BE2C (cell line): ENCODE data around the gene GPR107.

Experiments used
- DNase-seq: peaks from one replicate; pipeline ENCODE4 v3.0.0-alpha.2; 2020
- H3K27me3 ChIP-seq: fragments of 250-450 bp; sonication (Bioruptor Pico); 2 replicates; pipeline ENCODE4 v1.5.1; 2020; ENCODE audit warnings: mild to moderate bottlenecking
- H3K36me3 ChIP-seq: fragments of 250-450 bp; sonication (Bioruptor Pico); 2 replicates; pipeline ENCODE4 v1.5.1; 2020; ENCODE audit warnings: mild to moderate bottlenecking
- H3K4me1 ChIP-seq: fragments of 250-450 bp; sonication (Bioruptor Pico); 2 replicates; pipeline ENCODE4 v1.5.1; 2020
- H3K4me3 ChIP-seq: 2 replicates; pipeline ENCODE4 v1.5.1; 2011; ENCODE audit warnings: low read depth, low read length
- H3K9me3 ChIP-seq: fragments of 250-450 bp; sonication (Bioruptor Pico); 2 replicates; pipeline ENCODE4 v1.5.1; 2020
- CTCF ChIP-seq: IDR thresholded peaks from 2 replicates; pipeline ENCODE4 v1.5.1; 2012; ENCODE audit warnings: mild to moderate bottlenecking, low read depth, low read length

The GPR107 gene

DNA sequence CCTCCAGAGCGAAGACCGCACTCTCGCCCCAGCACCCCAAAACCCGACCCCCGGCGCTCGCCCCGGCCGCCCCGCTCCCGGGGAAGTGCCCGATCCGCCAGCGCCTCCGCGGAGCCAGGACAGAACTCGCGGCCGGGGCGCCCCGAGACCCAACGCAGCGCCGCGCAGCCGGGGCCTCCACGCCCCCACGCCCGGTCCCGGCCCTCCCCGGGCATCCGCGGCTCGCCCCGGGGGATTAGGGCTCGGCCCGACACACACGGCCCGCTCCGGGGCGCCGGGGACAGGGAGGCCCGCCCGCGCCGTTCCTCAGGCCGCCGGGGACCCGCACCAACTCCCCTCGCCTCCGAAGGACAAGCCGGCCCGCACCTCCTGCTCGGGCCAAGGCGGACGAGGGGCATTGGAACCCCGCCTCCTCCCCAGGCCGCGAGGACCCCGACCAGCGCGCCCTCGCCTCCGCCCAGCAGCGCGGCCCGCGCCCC is 11.3 kb upstream of the GPR107 start:
- peaks cover 4% of the 10 kb centered on the region for H3K4me1 ChIP-seq
- peak; percentile 42 for DNase-seq
- peaks cover 4% of the 10 kb centered on the region; the same call in 1 of the 2 replicates for H3K36me3 ChIP-seq
- no peak for TF ChIP-seq CTCF
- H3K4me3 ChIP-seq: peak overlapping the region; percentile 93
- no peaks in the 10 kb centered on the region for H3K27me3 ChIP-seq
- H3K9me3 ChIP-seq: no peaks in the 10 kb centered on the region

DNA sequence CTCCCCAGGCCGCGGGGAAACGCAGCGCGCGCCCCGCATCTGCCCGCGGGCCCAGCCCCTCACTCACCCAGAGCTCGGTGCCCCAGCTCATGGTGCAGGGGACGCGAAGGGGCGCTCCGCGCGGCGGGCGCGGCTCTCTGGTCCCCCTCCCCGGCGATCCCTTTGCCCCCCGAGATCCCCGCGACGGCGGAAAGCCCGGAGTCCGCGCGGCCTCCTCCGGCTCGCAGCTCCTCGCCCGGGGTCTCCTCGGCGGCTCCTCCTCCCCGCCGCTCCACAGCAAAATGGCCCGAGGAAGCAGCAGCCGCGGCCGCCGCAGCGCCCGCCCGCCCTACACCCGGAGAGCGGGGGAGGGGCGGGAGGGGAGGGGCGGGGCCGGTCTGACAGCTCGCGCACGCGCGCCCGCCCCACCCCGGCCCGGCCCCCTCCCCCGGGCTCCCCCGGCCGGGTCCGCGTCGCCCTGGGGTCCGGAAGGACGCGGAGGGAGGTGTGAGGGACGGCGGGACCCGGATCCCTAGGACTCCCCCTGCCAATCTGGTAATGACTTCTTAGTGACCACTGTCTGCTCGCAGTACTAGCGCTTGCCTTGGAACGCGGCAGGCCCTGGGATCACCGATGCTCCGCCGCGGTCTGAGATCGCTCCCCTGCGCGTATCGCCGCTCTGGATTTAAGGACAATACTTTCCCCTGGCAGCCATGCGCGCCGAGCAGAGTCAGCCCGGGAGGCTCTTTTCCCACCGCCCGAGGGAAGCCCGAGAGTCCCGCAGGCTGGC is 10.6 kb upstream of the GPR107 start, which contains the start of gene FNBP1:
FNBP1 (minus strand) TSS at position 305 of the 769 bp plus-strand sequence; CDS start at position 91, 214 bp downstream.
- Histone ChIP-seq H3K4me3 (peak within 1 kb of the TSS; percentile 93), H3K4me1 (peaks cover 4% of the 10 kb centered on the region), H3K9me3 (no peaks in the 10 kb centered on the region), H3K36me3 (peaks cover 4% of the 10 kb centered on the region; the same call in 1 of the 2 replicates), H3K27me3 (no peaks in the 10 kb centered on the region)
- peak; percentile 90 for DNase-seq
- no peak for TF ChIP-seq CTCF

DNA sequence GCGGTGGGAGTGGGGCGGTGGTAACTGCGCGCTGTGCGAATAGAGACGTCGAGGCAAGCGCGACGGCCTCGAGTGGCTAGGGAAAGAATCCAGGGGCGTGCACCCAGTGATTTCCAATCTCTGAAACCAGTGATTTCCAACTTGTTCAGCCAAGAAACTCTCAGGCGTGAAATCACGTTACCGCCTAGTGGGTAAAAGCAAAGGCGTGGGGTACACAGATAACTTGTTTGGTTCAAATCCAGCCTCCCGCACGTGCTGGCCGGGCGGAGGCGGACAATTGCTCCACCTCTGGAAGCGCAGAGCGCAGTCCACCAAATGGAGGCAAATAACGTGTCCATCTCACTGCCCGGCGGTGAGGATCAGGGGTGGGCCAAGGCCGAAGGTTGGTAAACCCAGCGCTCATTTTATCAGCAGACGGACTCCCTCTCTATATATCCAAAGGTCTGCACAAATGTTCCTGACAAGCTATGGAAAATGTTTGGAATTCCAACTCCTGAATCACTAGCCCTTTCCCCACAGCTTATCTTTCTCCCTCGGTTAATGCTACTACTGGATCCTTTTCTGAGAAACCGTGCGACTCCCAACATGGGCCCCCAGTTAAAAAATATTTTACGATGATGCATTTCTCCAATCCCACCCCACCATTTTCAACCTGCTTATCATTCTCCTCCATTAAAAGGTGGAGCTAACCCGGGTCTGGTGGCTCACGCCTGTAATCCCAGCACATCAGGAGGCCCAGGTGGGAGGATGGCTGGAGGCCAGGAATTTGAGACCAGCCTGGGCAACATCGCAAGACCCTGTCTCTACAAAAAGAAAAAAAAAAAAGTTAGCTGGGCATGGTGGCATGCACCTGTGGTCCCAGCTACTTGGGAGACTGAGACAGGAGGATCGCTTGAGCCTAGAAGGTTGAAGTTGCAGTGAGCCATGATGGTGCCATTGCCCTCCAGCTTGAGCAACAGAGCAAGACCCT is 9.8 kb upstream of the GPR107 start:
- peaks cover 4% of the 10 kb centered on the region; the same call in 1 of the 2 replicates for H3K36me3 ChIP-seq
- H3K27me3 ChIP-seq: no peaks in the 10 kb centered on the region
- TF ChIP-seq CTCF: no peak
- no peaks in the 10 kb centered on the region for H3K9me3 ChIP-seq
- peak; percentile 18 for DNase-seq
- peak overlapping the region; percentile 93 for H3K4me3 ChIP-seq
- peaks cover 4% of the 10 kb centered on the region for H3K4me1 ChIP-seq

DNA sequence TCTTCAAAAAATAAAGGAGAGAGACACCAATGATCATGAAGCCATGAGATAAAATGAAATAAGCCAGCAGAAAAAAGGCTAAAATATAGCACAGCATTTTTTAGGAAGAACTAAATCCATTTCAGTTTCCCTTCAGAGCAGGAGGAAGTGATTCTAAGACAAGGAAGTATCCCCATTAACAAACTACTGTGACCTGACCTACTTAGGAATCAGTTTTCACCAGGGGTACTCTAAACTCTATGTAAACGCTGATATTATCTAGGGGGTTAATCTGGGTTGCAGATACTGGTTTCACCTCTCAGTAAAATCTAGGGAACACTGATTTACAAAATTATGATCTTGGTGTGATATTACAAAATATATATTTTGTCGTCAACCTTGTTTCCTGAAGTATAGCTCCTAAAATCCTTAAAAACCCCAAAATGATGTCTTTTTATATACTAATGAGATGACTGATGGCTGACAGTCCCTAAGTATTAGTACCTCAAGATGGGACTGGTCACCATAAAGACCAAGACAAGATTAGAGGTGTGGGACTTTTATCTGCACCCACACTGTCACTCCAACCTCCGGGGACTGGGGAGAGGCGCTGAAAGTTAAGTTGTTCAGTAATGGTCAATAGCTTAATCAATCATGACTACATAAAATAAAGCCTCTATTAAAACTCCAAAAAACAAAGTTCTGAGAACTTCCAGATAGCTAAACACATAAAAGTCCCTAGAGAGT is 7.8 kb upstream of the GPR107 start:
- DNase-seq: no peak
- no peaks in the 10 kb centered on the region for H3K27me3 ChIP-seq
- TF ChIP-seq CTCF: no peak
- H3K9me3 ChIP-seq: no peaks in the 10 kb centered on the region
- H3K36me3 ChIP-seq: peaks cover 4% of the 10 kb centered on the region; the same call in 1 of the 2 replicates
- no peak overlapping the region for H3K4me3 ChIP-seq
- H3K4me1 ChIP-seq: peaks cover 4% of the 10 kb centered on the region

DNA sequence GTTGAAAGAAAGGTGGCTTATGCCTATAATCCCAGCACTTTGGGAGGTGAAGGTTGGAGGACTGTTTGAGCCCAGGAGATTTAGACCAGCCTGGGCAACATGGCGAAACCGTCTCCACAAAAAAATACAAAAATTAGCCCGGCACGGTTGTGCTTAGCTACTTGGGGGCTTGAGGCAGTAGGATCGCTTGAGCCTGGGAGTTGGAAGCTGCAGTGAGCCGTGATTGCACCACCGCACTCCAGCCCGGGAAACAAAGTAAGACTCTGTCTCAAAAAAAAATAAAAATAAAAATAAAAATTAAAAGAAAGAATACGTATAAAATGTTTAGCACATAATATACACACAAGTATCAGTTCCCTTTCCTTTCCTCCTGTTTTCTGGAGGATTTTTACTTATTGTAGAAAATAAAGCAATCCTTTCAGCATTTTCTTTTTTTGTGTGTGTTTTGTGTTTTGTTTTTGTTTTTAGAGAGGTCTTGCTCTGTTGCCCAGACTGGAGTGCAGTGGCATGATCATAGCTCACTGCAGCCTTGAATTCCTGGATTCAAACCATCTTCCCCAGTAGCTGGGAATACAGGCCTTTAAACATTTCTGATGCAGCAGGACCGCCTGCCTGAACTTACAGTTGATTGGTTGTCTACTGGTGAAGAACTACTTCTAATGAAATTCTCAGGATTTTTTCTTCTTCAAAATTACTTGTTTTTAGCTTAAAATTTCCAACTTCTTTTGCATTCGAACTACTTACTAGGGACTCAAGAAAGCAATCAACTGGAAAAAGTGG is 4.1 kb upstream of the GPR107 start:
- no peaks in the 10 kb centered on the region for H3K9me3 ChIP-seq
- no peak overlapping the region for H3K4me3 ChIP-seq
- DNase-seq: no peak
- TF ChIP-seq CTCF: no peak
- H3K36me3 ChIP-seq: no peaks in the 10 kb centered on the region
- H3K27me3 ChIP-seq: no peaks in the 10 kb centered on the region
- H3K4me1 ChIP-seq: no peaks in the 10 kb centered on the region; the same call in 1 of the 2 replicates
